ENCODE data around the gene SYT12. TPM values are rescaled to one million over a fixed set of nuclear protein-coding genes. Genes with fewer than 3 reads are reported as not detected.

The SYT12 gene
- polyA plus RNA-seq, 6 donors from 2014 or later = not detected

GRCh38 chr11:67041602-67042001 lies 18.7 kb downstream of the SYT12 start:
- H3K36me3 Mint-ChIP-seq = no peaks in the 10 kb centered on the region
- no peak overlapping the region for H3K4me3 Mint-ChIP-seq
- peaks cover 3 to 13% (median 8%) of the 10 kb centered on the region in 3 donors for H3K4me1 Mint-ChIP-seq
- ATAC-seq (ENCODE audit: low read depth in 2 of 2) (no peak), DNase-seq (no peak)
- H3K9me3 Mint-ChIP-seq = no peaks in the 10 kb centered on the region
- peaks cover 9 to 61% (median 40%) of the 10 kb centered on the region in 3 donors for H3K27me3 Mint-ChIP-seq
- peak overlapping the region in 1 of 6 donors; percentile 49 for H3K27ac Mint-ChIP-seq

DNA sequence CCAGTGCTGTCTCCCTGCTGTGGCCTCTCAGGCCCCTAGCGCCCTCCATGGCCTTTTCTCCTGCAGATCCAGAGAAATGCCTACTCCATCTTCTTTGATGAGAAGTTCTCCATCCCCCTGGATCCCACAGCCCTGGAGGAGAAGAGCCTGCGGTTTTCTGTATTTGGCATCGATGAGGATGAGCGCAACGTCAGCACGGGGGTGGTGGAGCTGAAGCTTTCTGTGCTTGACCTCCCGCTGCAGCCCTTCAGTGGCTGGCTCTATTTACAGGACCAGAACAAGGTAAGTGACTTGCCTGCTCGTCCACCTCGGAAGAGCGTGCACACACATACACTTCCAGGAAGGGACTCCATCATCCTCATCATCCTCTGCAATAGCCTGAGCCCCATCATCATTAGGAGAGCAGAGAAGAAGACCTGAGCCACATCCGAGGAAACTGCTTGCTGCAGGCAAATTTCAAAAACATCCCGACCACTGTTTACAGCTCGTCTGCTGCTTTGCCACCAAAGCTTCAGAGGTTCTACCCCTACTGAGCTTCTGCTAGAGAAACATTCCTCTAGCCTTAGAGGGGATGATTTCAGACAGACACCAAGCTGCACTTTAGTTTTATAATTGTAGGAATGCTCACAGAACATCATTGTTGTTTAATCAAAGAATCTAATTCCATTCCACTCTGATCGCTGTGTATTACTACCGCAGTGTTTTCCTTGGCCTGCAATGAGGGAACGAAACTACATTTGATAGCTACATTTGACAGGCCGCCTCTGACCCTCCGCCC lies 20.8 kb downstream of the SYT12 start:
- DNase-seq (no peak), ATAC-seq (ENCODE audit: low read depth in 2 of 2) (no peak)
- Mint-ChIP-seq H3K4me3 (no peak overlapping the region), H3K9me3 (no peaks in the 10 kb centered on the region), H3K4me1 (peaks cover 5 to 13% (median 8%) of the 10 kb centered on the region in 3 donors), H3K27ac (no peak overlapping the region), H3K27me3 (peaks cover 9 to 57% (median 39%) of the 10 kb centered on the region in 3 donors), H3K36me3 (no peaks in the 10 kb centered on the region)

DNA sequence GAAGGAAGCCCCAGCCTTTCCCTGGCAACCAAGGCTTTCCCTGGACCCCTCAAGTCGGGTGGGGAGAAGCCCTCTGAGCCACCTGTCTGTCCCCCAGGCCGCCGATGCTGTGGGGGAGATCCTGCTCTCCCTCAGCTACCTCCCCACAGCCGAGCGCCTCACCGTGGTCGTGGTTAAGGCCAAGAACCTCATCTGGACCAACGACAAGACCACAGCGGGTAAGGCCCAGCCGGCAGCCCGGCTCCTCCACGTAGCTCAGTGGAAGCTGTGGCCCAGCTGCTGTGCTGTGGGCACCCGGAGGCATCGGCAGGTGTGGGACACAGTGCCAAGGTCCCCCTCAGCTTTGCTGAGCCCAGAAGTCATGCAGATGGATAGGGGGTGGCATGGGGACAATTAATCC lies 21.6 kb downstream of the SYT12 start:
- ATAC-seq (ENCODE audit: low read depth in 2 of 2) = no peak
- Mint-ChIP-seq H3K9me3 (no peaks in the 10 kb centered on the region), H3K4me1 (peaks cover 5 to 13% (median 8%) of the 10 kb centered on the region in 3 donors), H3K27ac (no peak overlapping the region), H3K36me3 (no peaks in the 10 kb centered on the region), H3K4me3 (no peak overlapping the region), H3K27me3 (peaks cover 9 to 61% (median 39%) of the 10 kb centered on the region in 3 donors)
- no peak for DNase-seq

GRCh38 chr11:67045314-67045713 lies 22.4 kb downstream of the SYT12 start:
- Mint-ChIP-seq H3K9me3 (no peaks in the 10 kb centered on the region), H3K27ac (no peak overlapping the region), H3K27me3 (peaks cover 9 to 58% (median 31%) of the 10 kb centered on the region in 3 donors), H3K4me1 (peaks cover 5 to 13% (median 8%) of the 10 kb centered on the region in 3 donors), H3K4me3 (no peak overlapping the region), H3K36me3 (no peaks in the 10 kb centered on the region)
- ATAC-seq (ENCODE audit: low read depth in 2 of 2) (peak in 1 of 2 donors; percentile 25), DNase-seq (no peak)

GRCh38 chr11:67048515-67049130 lies 25.7 kb downstream of the SYT12 start:
- DNase-seq (no peak), ATAC-seq (ENCODE audit: low read depth in 2 of 2) (no peak)
- Mint-ChIP-seq H3K4me3 (peak overlapping the region in 1 of 8 donors; percentile 40), H3K9me3 (no peaks in the 10 kb centered on the region), H3K27me3 (peaks cover 0 to 61% (median 34%) of the 10 kb centered on the region in 3 donors), H3K4me1 (peaks cover 0 to 5% (median 0%) of the 10 kb centered on the region in 3 donors), H3K27ac (no peak overlapping the region), H3K36me3 (no peaks in the 10 kb centered on the region)

DNA sequence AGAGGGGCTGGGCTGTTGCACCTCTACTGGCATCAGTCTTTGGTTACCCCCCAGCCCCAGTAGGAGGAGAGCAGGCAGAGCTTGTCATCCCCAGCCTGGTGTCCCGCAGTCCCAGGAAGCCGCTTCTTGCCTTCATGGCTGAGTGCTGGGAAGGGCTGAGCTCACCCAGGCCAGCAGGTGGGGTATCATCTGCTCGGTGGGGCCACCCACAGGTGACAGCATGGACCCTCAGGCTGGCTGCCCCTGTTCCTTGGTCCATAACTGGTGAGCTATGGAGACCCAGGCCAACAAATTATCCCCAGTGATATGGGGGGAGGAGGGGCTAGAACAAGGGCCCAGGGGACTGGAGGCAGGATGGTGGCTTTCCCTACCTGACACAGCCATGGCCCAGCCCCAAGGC lies 27.2 kb downstream of the SYT12 start:
- H3K4me3 Mint-ChIP-seq = no peak overlapping the region
- no peak for DNase-seq
- H3K27ac Mint-ChIP-seq = no peak overlapping the region
- H3K4me1 Mint-ChIP-seq = peaks cover 0 to 5% (median 0%) of the 10 kb centered on the region in 3 donors
- ATAC-seq (ENCODE audit: low read depth in 2 of 2) = no peak
- H3K36me3 Mint-ChIP-seq = no peaks in the 10 kb centered on the region
- no peaks in the 10 kb centered on the region for H3K9me3 Mint-ChIP-seq
- H3K27me3 Mint-ChIP-seq = peaks cover 5 to 59% (median 38%) of the 10 kb centered on the region in 3 donors

GRCh38 chr11:67051180-67051893 lies 28.4 kb downstream of the SYT12 start:
- Mint-ChIP-seq H3K4me1 (peaks cover 5 to 11% (median 6%) of the 10 kb centered on the region in 3 donors), H3K4me3 (no peak overlapping the region), H3K9me3 (no peaks in the 10 kb centered on the region), H3K27me3 (peaks cover 9 to 57% (median 41%) of the 10 kb centered on the region in 3 donors), H3K27ac (peak overlapping the region in 1 of 6 donors; percentile 47), H3K36me3 (no peaks in the 10 kb centered on the region)
- DNase-seq = no peak
- no peak for ATAC-seq (ENCODE audit: low read depth in 2 of 2)

DNA sequence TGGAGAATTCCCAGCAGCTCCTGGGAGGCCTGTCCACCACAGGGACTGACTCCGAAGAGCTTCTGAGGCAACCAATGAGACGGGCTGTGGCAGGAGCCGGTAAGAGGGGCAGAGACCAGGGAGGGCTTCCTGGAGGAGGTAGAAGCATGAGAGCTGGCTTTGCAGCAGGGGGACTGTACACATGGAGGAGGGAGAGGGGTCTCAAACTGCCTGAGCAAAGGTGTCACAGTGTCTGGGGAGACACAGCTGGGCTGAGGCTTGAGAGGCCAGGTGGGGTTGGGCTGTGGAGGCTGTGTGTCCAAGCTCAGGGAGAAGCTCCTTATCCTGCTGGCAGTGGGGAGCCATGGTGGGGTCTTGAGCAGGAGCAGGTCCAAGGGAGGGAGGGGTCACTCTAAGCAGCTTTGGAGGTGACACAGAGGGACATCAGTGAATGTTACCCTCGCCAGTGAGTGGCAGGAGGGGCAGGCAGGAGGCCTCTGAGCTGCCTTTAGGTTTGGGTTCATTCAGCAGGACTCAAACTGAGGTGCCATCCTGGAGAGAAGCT lies 29.1 kb downstream of the SYT12 start:
- Mint-ChIP-seq H3K27me3 (peaks cover 9 to 57% (median 42%) of the 10 kb centered on the region in 3 donors), H3K4me1 (peaks cover 8 to 10% (median 9%) of the 10 kb centered on the region in 3 donors), H3K36me3 (no peaks in the 10 kb centered on the region), H3K9me3 (no peaks in the 10 kb centered on the region), H3K27ac (no peak overlapping the region), H3K4me3 (no peak overlapping the region)
- DNase-seq (no peak), ATAC-seq (ENCODE audit: low read depth in 2 of 2) (no peak)

GRCh38 chr11:67052891-67053290 lies 30.0 kb downstream of the SYT12 start:
- DNase-seq (no peak), ATAC-seq (ENCODE audit: low read depth in 2 of 2) (no peak)
- peaks cover 9 to 57% (median 42%) of the 10 kb centered on the region in 3 donors for H3K27me3 Mint-ChIP-seq
- H3K27ac Mint-ChIP-seq = no peak overlapping the region
- H3K36me3 Mint-ChIP-seq = no peaks in the 10 kb centered on the region
- H3K4me3 Mint-ChIP-seq = no peak overlapping the region
- peaks cover 8 to 12% (median 9%) of the 10 kb centered on the region in 3 donors for H3K4me1 Mint-ChIP-seq
- no peaks in the 10 kb centered on the region for H3K9me3 Mint-ChIP-seq

DNA sequence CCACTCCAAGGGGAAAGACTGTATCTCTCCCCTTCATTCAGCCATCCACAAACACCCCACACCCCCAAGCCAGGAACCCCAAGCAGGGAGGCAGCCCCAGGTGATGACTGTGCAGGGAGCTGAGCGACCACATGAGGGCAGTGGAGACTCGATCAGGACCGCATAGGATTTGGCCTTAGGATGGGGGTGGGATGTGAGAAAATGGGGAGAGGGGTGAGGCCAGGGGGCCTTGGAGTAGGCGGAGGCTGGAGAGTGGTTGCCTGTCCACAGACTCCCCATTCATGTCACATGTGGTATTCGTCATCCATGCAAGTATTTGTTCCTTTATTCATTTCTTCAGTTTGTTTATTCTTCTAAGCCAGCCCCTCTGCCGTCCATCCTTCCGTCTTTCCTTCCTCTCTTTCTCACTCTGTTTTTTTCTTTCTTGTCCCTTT lies 31.0 kb downstream of the SYT12 start:
- peak; percentile 9 for DNase-seq
- Mint-ChIP-seq H3K4me3 (peak overlapping the region in 1 of 8 donors; percentile 66), H3K27ac (peak overlapping the region in 1 of 6 donors; percentile 47), H3K27me3 (peaks cover 9 to 55% (median 42%) of the 10 kb centered on the region in 3 donors), H3K9me3 (no peaks in the 10 kb centered on the region), H3K4me1 (peaks cover 8 to 12% (median 9%) of the 10 kb centered on the region in 3 donors), H3K36me3 (no peaks in the 10 kb centered on the region)
- ATAC-seq (ENCODE audit: low read depth in 2 of 2) = peak in 1 of 2 donors; percentile 55

DNA sequence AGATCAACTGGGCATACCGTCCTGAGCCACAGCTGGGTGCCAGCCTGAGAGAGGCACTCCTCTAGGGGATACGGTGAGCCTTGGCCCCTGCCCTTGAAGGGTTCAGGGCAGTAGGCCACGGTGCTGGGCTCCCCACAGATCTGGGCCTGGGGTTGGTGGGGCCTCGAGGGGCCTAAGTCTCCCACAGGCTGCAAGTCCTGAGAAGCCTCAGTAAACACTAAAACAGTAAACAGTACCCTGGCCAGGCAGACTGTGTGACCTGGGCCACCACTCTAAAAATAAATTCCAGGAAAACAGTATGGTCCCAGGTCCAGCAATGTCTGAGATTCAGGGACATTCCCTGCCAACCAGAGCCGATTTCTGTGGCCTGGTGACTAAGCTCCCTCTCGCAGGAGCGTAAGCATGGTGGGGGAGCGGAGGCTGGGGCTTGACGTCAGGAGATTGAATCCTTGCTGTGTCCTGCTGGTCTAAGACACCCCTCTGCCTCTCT lies 31.5 kb downstream of the SYT12 start:
- Mint-ChIP-seq H3K36me3 (no peaks in the 10 kb centered on the region), H3K27me3 (peaks cover 9 to 50% (median 42%) of the 10 kb centered on the region in 3 donors), H3K9me3 (no peaks in the 10 kb centered on the region), H3K27ac (no peak overlapping the region), H3K4me1 (peaks cover 8 to 12% (median 9%) of the 10 kb centered on the region in 3 donors), H3K4me3 (no peak overlapping the region)
- no peak for ATAC-seq (ENCODE audit: low read depth in 2 of 2)
- no peak for DNase-seq

DNA sequence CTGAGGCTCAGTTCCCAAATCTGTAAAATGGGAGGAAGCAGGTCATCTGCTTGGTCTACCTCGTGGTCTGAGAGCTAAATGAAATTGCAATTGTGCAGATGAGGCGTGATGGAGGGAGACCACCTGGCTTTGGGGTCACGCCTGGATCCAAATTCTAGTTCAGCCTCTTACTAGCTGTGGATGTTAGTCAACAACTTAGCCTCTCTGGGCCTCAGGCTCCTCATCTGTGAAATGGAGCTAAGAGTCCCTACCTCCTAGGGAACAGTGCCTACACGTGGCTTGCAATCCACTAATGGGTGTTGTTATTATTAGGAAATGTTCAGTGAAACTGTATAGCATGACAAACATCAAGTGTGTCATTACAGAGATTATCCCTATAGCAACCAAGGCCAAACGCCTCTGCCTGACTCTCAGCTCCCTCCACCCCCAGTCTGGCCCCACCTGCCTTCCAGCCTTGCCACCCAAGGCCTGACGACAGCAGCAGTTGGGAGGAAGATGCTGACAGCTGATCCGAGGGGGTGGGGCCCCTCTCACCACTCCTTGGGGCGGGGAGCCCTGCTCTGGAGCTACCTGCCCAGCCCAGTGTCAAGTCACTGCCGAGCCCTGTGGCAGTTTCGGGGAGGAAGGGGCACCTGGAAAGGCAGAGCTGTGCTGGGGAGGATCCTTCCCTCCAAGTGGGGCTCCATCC lies 32.0 kb downstream of the SYT12 start:
- H3K36me3 Mint-ChIP-seq = no peaks in the 10 kb centered on the region
- H3K27me3 Mint-ChIP-seq = peaks cover 9 to 44% (median 42%) of the 10 kb centered on the region in 3 donors
- ATAC-seq (ENCODE audit: low read depth in 2 of 2) (no peak), DNase-seq (no peak)
- no peaks in the 10 kb centered on the region for H3K9me3 Mint-ChIP-seq
- H3K4me3 Mint-ChIP-seq = peak overlapping the region in 3 of 8 donors; percentile 44 to 73 (median 47)
- no peak overlapping the region for H3K27ac Mint-ChIP-seq
- H3K4me1 Mint-ChIP-seq = peaks cover 8 to 12% (median 9%) of the 10 kb centered on the region in 3 donors
